GM12891 (cell line): ENCODE results near the gene HACD1.

ENCODE experiments used
- DNase-seq: peaks from one replicate; pipeline ENCODE4 v3.0.0; 2011; ENCODE audit warnings: low spot score; ENCODE audit not compliant: insufficient read length
- FAIRE-seq: peaks from 2 replicates; lab custom pipeline; 2011; peaks lifted over from hg19 to GRCh38; lab: Jason Lieb, UNC
- PAX5 ChIP-seq: IDR thresholded peaks from 2 replicates; pipeline ENCODE4 v1.6.1; 2011; ENCODE audit warnings: low read length, moderate library complexity, mild to moderate bottlenecking; ENCODE audit not compliant: insufficient read depth, severe bottlenecking
- POLR2A ChIP-seq: IDR thresholded peaks from 2 replicates; pipeline ENCODE4 v1.6.1; 2011; ENCODE audit warnings: low read depth, low read length, control low read depth
- POLR2AphosphoS5 ChIP-seq: IDR thresholded peaks from 2 replicates; pipeline ENCODE4 v1.6.1; 2011; ENCODE audit warnings: low read depth, low read length, control low read depth
- POU2F2 ChIP-seq: IDR thresholded peaks from 2 replicates; pipeline ENCODE4 v1.6.1; 2011; ENCODE audit warnings: low read depth, mild to moderate bottlenecking, control low read depth, low read length, moderate library complexity
- SPI1 ChIP-seq: IDR thresholded peaks from 2 replicates; pipeline ENCODE4 v1.6.1; 2011; ENCODE audit warnings: low read depth, low read length, control low read depth
- TAF1 ChIP-seq: IDR thresholded peaks from 2 replicates; pipeline ENCODE4 v1.6.1; 2011; ENCODE audit warnings: low read depth, low read length, control low read depth

Gene HACD1

DNA sequence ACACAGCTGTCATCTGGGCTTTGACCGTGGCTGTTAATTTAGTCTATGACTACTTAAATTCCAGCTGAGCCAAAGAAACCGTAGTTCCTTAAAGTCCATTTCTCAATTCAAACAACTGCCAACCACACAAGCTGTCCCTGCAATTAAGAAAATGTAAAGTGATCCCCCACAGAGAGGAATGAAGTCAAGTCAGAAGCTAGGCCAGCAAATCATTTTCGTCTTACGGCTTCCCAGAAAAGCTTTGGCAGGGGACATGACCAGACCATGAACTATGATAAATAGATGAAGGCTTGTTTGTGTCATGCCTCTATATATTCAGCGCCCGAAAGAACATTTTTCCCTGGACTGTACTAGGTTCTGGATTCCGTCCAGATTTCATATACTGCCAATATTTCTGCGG is 54.6 kb downstream of the HACD1 start:
- DNase-seq: no peak
- TF ChIP-seq POLR2AphosphoS5 (no peak), POLR2A (no peak), PAX5 (no peak)
- no peak for FAIRE-seq

DNA sequence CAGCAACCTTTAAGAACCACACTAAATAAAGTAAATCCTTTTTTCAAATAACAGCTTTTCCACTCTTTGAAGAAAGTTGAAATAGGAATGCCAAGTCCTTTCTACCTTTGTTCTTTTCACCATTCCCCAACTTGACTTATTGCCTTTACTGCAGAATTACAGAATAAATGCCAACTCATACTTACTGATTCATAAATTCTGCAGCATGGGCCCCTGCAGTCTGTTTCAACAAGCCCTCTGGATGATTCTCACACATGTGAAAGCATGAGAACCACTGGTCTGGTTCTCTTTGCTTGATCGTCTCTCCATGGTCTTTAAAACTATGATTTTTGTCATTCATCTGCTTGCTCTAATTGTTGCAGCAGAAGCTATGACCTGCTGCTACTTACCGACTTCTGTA is 56.1 kb downstream of the HACD1 start:
- FAIRE-seq: no peak
- DNase-seq: no peak
- no peak for TF ChIP-seq TAF1
- TF ChIP-seq POLR2A: no peak
- TF ChIP-seq POLR2AphosphoS5: no peak
- TF ChIP-seq SPI1: no peak
- TF ChIP-seq POU2F2: no peak
- no peak for TF ChIP-seq PAX5

DNA sequence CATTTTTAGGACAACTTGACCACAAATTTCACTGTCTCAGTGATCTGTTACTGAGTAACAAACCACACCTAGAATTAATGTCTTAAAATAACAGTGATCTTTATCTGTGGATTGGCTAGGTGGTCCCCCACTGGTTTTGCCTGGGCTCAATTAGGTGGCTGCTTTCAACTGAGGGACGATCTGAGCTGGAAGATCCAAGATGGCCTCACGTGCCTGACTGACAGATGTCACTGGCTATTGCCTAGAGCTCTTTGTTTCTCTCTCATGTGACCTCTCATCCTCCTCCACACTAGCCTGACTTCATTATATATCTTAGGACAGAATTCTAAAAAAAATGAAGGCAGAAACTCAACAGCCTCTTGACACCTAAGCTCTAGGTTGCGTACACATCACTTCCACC is 59.7 kb downstream of the HACD1 start:
- FAIRE-seq: no peak
- TF ChIP-seq POLR2A (no peak), PAX5 (no peak), POU2F2 (no peak), SPI1 (no peak), TAF1 (no peak), POLR2AphosphoS5 (no peak)
- no peak for DNase-seq

DNA sequence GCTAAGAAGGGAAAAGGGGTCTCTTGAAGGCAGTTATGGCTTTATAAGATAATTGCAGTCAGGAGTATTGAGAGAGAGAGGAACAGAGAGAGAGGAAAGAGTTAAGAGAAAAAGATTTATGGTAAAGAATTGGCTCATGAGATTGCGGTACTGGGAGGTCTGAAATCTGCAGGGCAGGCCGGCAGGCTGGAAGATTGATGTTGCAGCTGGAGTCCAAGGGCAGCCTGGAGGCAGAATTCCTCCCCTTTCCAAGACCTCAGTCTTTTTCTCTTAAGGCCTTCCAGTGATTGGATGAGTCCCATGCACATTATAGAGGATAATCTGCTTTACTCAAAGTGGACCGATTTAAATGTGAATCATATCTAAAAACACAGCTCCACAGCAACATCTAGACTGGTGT is 68.4 kb downstream of the HACD1 start:
- TF ChIP-seq PAX5: no peak
- no peak for TF ChIP-seq POLR2AphosphoS5
- TF ChIP-seq POLR2A: no peak
- no peak for TF ChIP-seq POU2F2
- no peak for TF ChIP-seq SPI1
- no peak for TF ChIP-seq TAF1
- no peak for FAIRE-seq

DNA sequence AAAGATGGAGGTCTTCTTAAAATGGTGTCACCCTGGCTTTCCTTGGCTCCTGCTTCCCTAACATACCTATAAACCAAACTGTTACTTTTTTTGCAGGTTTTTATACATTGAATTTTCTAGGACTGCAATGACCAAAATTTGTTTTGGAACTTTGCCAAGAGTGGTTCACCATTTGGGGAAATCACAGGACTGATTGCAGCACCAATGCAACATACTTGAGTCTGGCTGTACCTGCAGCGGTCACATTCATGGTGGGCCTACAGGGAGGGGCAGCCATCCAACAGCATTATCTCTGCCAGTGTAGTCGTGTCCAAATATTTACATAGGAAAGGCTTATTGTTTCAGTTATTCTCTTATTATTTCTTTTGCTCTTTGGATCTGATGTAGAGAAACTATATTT is 69.0 kb downstream of the HACD1 start:
- DNase-seq (no peak), FAIRE-seq (no peak)

More for the DNA sequence above, 68.4 kb downstream of the HACD1 start:
- no peak for DNase-seq

DNA sequence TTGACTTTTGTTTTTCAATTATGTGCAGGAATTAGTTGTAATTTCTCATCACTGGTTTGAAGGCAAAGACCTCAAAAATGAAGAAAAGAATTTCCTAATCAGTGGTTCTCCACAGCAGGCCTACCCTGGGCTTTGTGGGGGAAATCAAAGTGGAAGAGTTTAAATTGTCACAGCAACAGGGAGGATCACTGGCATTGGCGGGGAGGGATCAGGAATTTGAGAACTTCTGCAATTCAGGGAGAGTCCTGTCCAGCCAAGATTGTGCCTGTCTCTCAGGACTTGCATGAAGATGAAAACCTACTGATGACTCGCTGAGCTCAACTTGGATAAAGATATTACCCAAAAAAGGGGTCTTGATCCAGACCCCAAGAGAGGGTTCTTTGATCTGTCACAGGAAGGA is 70.1 kb downstream of the HACD1 start:
- DNase-seq (no peak), FAIRE-seq (no peak)

More for the DNA sequence above, 69.0 kb downstream of the HACD1 start:
- TF ChIP-seq PAX5: no peak
- no peak for TF ChIP-seq POU2F2
- no peak for TF ChIP-seq TAF1
- no peak for TF ChIP-seq POLR2AphosphoS5
- no peak for TF ChIP-seq SPI1
- TF ChIP-seq POLR2A: no peak

DNA sequence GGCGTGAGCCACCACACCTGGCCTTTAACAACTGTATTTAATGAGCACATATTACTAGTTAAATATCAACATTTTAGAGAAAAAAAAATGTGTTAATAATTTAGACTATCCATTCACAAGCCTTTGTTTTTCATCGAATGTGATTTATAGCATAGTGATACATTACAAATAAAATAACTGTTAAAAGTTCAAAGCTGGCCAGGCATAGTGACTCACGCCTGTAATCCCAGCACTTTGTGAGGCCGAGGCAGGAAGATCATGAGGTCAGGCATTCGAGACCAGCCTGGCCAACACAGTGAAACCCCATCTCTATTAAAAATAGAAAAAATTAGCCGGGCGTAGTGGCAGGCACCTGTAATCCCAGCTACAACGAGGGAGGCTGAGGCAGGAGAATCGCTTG is 72.7 kb downstream of the HACD1 start:
- TF ChIP-seq TAF1: no peak
- DNase-seq (no peak), FAIRE-seq (no peak)

More for the DNA sequence above, 70.1 kb downstream of the HACD1 start:
- TF ChIP-seq POLR2A: no peak
- no peak for TF ChIP-seq PAX5
- TF ChIP-seq TAF1: no peak
- no peak for TF ChIP-seq POU2F2
- no peak for TF ChIP-seq POLR2AphosphoS5
- TF ChIP-seq SPI1: no peak
